ENCODE data around the gene FXYD1.

Gene FXYD1

DNA sequence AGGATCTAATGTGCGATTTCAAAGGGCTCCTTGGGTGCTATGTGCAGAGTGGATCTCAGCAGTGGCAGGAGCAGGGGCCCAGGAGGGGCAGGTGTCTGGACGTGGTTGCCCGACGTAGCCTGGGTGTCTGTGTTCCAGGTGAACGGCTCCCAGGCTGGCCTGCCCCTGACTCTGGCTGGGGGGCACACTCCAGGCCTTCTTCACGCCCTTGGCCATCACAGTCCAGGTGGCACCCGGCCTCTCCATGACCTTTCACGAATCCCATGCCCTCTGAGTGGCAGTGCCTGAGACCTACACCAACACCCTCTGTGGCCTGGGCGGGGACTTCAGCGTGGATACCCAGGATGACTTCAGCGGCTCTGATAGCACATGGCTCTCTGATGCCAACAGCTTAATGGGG, 34.3 kb upstream of the FXYD1 start:
- TF ChIP-seq, protein P1, sequence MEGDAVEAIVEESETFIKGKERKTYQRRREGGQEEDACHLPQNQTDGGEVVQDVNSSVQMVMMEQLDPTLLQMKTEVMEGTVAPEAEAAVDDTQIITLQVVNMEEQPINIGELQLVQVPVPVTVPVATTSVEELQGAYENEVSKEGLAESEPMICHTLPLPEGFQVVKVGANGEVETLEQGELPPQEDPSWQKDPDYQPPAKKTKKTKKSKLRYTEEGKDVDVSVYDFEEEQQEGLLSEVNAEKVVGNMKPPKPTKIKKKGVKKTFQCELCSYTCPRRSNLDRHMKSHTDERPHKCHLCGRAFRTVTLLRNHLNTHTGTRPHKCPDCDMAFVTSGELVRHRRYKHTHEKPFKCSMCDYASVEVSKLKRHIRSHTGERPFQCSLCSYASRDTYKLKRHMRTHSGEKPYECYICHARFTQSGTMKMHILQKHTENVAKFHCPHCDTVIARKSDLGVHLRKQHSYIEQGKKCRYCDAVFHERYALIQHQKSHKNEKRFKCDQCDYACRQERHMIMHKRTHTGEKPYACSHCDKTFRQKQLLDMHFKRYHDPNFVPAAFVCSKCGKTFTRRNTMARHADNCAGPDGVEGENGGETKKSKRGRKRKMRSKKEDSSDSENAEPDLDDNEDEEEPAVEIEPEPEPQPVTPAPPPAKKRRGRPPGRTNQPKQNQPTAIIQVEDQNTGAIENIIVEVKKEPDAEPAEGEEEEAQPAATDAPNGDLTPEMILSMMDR (IDR thresholded peaks at IDR 0.05; ENCODE audit: insufficient read depth, low read depth, low read length, missing control alignments), result no peak
- DNase-seq (ENCODE audit: low read depth), result no peak
- H3K4me3 ChIP-seq (ENCODE audit: low read length), result no peak overlapping the region

DNA sequence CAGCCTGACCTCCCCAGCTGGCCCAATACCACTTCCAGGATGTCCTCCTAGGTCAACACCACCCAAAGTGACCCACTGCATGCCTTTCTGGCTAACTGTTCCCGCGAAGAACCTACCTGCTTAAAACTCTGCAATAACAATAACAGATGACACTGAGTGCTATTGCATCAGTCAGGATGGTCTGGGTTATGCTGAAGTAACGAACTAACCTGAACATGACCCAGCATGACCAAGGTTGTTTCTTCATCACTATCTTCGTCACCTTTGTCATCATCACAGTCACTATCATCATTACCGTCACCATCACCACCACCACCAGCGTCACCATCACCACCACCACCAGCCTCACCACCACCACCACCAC, 33.6 kb upstream of the FXYD1 start:
- TF ChIP-seq, protein P1 (IDR thresholded peaks at IDR 0.05; ENCODE audit: insufficient read depth, low read depth, low read length, missing control alignments), result no peak
- H3K4me3 ChIP-seq (ENCODE audit: low read length), result no peak overlapping the region
- no peak for DNase-seq (ENCODE audit: low read depth)

DNA sequence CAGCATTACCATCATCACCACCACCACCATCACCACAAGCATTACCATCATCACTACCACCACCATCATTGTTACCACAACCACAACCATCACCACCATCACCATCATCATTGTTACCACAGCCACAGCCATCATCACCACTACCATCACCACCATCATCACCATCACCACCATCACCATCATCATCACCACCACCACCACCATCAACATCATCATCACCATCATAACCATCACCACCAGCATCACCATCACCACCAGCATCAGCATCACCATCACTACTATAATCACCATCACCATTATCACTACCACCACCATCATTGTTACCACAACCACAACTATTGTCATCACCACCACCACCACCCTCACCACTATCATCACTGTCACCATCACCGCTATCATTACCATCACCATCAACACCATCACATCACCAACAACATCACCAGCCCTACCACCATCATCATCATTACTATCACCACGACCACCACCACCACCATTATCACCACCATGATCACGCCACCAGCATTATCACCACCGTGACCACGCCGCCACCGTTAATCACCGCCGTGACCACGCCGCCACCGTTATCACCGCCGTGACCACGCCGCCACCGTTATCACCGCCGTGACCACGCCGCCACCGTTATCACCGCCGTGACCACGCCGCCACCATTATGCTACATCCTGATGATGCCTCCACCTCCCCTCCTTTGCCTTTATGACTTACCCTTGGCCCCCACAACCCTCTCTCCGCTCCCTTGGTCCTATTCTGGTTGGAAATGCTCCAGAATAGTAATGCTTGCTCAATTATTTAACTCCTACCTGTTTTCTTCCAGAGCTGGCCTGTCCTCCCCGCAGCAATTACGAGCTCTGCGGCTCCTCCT, 33.0 kb upstream of the FXYD1 start:
- no peak overlapping the region for H3K4me3 ChIP-seq (ENCODE audit: low read length)
- DNase-seq (ENCODE audit: low read depth), result no peak
- TF ChIP-seq, protein P1 (IDR thresholded peaks at IDR 0.05; ENCODE audit: insufficient read depth, low read depth, low read length, missing control alignments), result no peak

DNA sequence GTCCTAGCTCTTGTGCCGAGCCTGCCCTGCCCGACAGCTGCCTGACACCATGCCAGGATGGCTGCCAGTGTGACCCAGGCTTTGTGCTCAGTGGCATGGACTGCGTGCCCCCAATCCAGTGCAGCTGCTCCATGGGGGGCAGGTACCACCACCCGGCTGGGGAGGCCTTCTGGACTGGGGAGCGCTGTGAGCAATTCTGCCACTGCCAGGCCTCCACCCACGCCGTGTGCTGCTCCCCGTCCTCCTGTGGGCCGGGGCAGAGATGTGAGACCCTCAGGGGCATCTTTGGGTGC, 32.4 kb upstream of the FXYD1 start:
- TF ChIP-seq, protein P1 (IDR thresholded peaks at IDR 0.05; ENCODE audit: insufficient read depth, low read depth, low read length, missing control alignments), result no peak
- H3K4me3 ChIP-seq (ENCODE audit: low read length), result no peak overlapping the region
- DNase-seq (ENCODE audit: low read depth), result no peak

DNA sequence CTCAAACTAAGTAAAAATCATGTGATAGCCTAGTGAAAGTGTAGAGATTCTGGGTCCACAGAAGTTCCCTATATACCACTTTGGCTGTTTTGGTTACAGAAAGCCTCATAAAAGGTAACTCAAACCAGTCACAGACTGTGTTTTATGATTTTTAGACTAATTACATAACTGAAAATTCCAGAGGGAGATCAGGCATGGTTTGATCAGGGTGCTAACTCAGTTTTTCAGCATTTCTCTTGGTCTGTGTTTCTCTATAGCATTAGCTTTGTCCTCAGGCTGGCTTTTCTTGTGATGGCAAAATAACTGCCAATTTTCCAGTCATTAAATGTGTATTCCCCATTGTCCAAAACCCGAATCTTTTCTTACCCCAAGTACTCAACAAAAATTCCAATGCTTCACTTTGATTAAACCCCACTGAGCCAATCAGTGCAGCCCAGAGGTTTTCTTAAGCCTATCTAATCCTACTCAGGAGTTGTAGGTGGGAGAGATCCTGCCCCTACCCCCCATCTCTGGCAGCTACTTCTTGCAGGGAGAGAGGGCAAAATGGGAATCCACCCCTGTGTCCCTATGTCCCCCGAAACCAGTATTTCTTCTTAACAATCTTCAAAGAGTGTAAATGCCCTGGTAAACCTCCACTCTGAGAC, 31.6 kb upstream of the FXYD1 start:
- no peak overlapping the region for H3K4me3 ChIP-seq (ENCODE audit: low read length)
- TF ChIP-seq, protein P1 (IDR thresholded peaks at IDR 0.05; ENCODE audit: insufficient read depth, low read depth, low read length, missing control alignments), result no peak
- DNase-seq (ENCODE audit: low read depth), result no peak

DNA sequence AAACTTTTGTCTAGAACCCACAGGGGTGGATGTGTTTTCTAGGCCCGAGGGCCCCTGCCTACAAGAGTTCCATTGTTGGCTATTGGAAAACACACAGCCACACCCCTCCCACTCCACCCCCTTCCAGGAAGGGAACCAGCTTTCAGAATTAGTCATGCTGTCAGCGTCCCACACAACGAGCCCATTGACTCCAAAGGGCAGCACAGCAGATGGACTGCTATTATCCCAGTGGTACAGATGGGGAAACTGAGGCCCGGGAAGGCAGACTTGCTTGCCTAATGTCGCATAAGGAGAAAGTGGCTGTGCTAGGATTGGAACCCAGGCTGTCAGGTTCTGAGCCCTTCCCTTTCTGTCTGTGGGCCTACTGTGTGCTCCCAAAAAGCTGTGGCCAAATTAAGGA, 31.1 kb upstream of the FXYD1 start:
- no peak overlapping the region for H3K4me3 ChIP-seq (ENCODE audit: low read length)
- DNase-seq (ENCODE audit: low read depth), result peak; percentile 86
- TF ChIP-seq, protein P1 (IDR thresholded peaks at IDR 0.05; ENCODE audit: insufficient read depth, low read depth, low read length, missing control alignments), result no peak
